Measurements from ENCODE around the gene LILRB3. TPM values are rescaled to one million over a fixed set of nuclear protein-coding genes. Genes with fewer than 3 reads are reported as not detected.
A peak's percentile ranks its signal among the peaks of the same experiment; 100 is the strongest.

The LILRB3 gene
- total RNA-seq, 5 donors from 2014 or later (not counting 1 experiment from before 2014, with no cell fraction given), result 0.72 to 2.8 (median 1.1) TPM

DNA sequence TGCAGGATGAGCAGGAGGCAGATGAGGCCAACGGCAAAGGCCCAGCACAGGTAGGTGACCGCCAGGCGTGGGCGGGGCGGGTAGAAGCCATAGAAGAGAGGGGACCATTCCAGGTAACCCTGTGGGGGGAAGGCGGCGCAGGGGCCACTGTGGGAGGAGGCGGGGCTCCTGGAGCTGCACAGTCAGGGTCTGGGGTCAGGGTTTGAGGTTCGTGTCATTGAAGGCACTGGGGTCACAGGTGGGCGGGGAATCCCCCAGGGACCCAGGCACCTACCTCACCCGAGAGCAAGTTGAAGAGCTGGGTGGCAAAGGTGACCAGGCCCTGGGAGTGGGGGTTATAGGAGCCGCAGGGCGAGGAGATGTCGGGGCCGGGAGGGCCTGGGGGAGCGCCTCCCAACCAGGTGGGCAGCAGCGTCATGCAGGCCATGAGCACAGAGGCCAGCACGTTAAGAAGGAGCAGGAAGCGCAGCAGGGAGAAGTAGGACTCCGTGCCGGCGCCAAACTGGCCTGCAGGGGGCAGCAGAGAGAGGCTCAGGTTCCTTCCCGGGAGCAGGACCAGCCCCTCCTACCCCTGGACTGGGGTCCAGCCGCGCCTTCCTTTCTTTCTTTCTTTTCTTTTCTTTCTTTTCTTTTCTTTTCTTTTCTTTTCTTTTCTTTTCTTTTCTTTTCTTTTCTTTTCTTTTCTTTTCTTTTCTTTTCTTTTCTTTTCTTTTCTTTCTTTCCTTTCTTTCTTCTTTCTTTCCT lies 54.5 kb downstream of the LILRB3 start:
- H3K36me3 Mint-ChIP-seq, result no peaks in the 10 kb centered on the region
- Histone ChIP-seq H3K27me3 (replicated peaks in 1 of 2; ENCODE audit: control insufficient read depth in 2 of 2, extremely low read depth in 1 of 2, insufficient read depth in 2 of 2, low read length in 1 of 2) (peaks cover 0 to 24% of the 10 kb centered on the region in 2 experiments), H3K36me3 (ENCODE audit: control insufficient read depth in 2 of 2, extremely low read depth in 1 of 2, insufficient read depth in 1 of 2, low read length in 1 of 2) (no peaks in the 10 kb centered on the region), H3K27ac (ENCODE audit: low read length) (no peak overlapping the region), H3K4me1 (ENCODE audit: control insufficient read depth in 1 of 2, extremely low read depth in 1 of 2, insufficient read depth in 2 of 2, low read length in 2 of 2) (peaks cover 0 to 29% of the 10 kb centered on the region in 2 experiments), H3K9me3 (no peaks in the 10 kb centered on the region), H3K4me3 (ENCODE audit: control insufficient read depth in 1 of 2, extremely low read depth in 1 of 2, low read length in 1 of 2) (no peak overlapping the region)
- ChIA-PET CTCF (interaction anchor here (0.6 to 1.2 kb wide), 2 partner anchors 21 to 1896 kb away, joined by 3 to 6 read pairs; partner anchors contain the start of gene MBOAT7 (in 1 of the 2)), POLR2A (no interaction called here)
- H3K9me3 Mint-ChIP-seq, result no peaks in the 10 kb centered on the region
- H3K27ac Mint-ChIP-seq, result no peak overlapping the region
- 23% methylated on average over 24 of the region's 25 CpGs for WGBS (ENCODE audit: insufficient coverage)
- H3K4me1 Mint-ChIP-seq, result peaks cover 10 to 29% (median 18%) of the 10 kb centered on the region in 3 donors
- DNase-seq, result peak; percentile 54 to 94 (median 80)
- no peak overlapping the region for H3K4me3 Mint-ChIP-seq
- H3K27me3 Mint-ChIP-seq, result no peaks in the 10 kb centered on the region
- peak; percentile 85 to 92 (median 86) for ATAC-seq (replicated peaks in 1 of 4)

Other genes with a start within 250 kb of the LILRB3 start
- not detected for gene CACNG6, start 231.4 kb downstream of the LILRB3 start, total RNA-seq
- gene VSTM1, start 159.1 kb downstream of the LILRB3 start, total RNA-seq, result not detected
- not detected for gene TARM1, start 141.6 kb downstream of the LILRB3 start, total RNA-seq
- gene OSCAR, start 122.2 kb downstream of the LILRB3 start, total RNA-seq, result under 1 TPM; 0.32 to 0.76 (median 0.58) TPM
- gene NDUFA3, start 120.2 kb downstream of the LILRB3 start, total RNA-seq, result 100 to 1,000 TPM in 3 of 5 donors, 10 to 100 TPM in 2; 77.4 to 137 (median 123) TPM
- gene TFPT, start 107.3 kb downstream of the LILRB3 start, total RNA-seq, result 10 to 100 TPM; 12.0 to 27.0 (median 20.7) TPM
- 10 to 100 TPM; 56.3 to 75.3 (median 69.8) TPM for gene PRPF31, start 107.3 kb downstream of the LILRB3 start, total RNA-seq
- gene CNOT3, start 85.2 kb downstream of the LILRB3 start, total RNA-seq, result 10 to 100 TPM; 45.9 to 83.1 (median 77.0) TPM
- 10 to 100 TPM in 4 of 5 donors, 1 to 10 TPM in 1; 8.4 to 21.5 (median 19.2) TPM for gene LENG1, start 63.3 kb downstream of the LILRB3 start, total RNA-seq
- 1 to 10 TPM in 4 of 5 donors, under 1 TPM in 1; 0.78 to 2.6 (median 1.4) TPM for gene TMC4, start 49.8 kb downstream of the LILRB3 start, total RNA-seq
- 10 to 100 TPM; 24.0 to 44.8 (median 38.9) TPM for gene MBOAT7, start 33.4 kb downstream of the LILRB3 start, total RNA-seq
- gene TSEN34, start 31.7 kb downstream of the LILRB3 start, total RNA-seq, result 10 to 100 TPM in 4 of 5 donors, 1 to 10 TPM in 1; 9.5 to 28.5 (median 23.5) TPM
- gene RPS9, start 22.1 kb downstream of the LILRB3 start, total RNA-seq, result 1,000 to 10,000 TPM; 1,706 to 1,922 (median 1,806) TPM
- under 1 TPM in 3 of 5 donors, not detected in 2; 0.13 to 0.58 (median 0.43) TPM for gene LILRA6, start 19.8 kb upstream of the LILRB3 start, total RNA-seq
- gene LILRB5, start 34.3 kb upstream of the LILRB3 start, total RNA-seq, result under 1 TPM in 1 of 5 donors, not detected in 4; 0.13 TPM
- gene LILRB2, start 58.1 kb upstream of the LILRB3 start, total RNA-seq, result under 1 TPM in 2 of 5 donors, not detected in 3; 0.46 to 0.53 TPM
- gene LILRA5, start 90.2 kb upstream of the LILRB3 start, total RNA-seq, result not detected
- gene LILRA4, start 116.2 kb upstream of the LILRB3 start, total RNA-seq, result under 1 TPM in 1 of 5 donors, not detected in 4; 0.58 TPM
- 10 to 100 TPM; 40.2 to 66.0 (median 59.7) TPM for gene LAIR1, start 141.9 kb upstream of the LILRB3 start, total RNA-seq
- gene TTYH1, start 192.5 kb upstream of the LILRB3 start, total RNA-seq, result under 1 TPM in 2 of 5 donors, not detected in 3; 0.26 to 0.41 TPM
- 100 to 1,000 TPM; 506 to 622 (median 618) TPM for gene LENG8, start 226.2 kb upstream of the LILRB3 start, total RNA-seq
- 1 to 10 TPM; 2.2 to 7.9 (median 7.5) TPM for gene LENG9, start 240.8 kb upstream of the LILRB3 start, total RNA-seq

Data from T-cell (primary cell).